ENCODE data around the gene FAS. TPM values are rescaled to one million over a fixed set of nuclear protein-coding genes. Genes with fewer than 3 reads are reported as not detected.
A peak's percentile ranks its signal among the peaks of the same experiment; 100 is the strongest.
"Not testable (repeated sequence)": the region's sequence is repeated elsewhere in the genome, so short reads cannot be mapped to it uniquely, and the experiment has no call there.

The FAS gene
- total RNA-seq, 2 donors from 2014 or later, result 48.3 to 73.0 TPM

- H3K4me3 Mint-ChIP-seq; DNase-seq (ENCODE audit: low spot score); H3K4me1 Mint-ChIP-seq (ENCODE audit: low read depth in 2 of 2); H3K27ac Mint-ChIP-seq; H3K9me3 Mint-ChIP-seq; ATAC-seq; H3K27me3 Mint-ChIP-seq: not testable (repeated sequence)
- peaks cover 32% of the 10 kb centered on the region for H3K36me3 Mint-ChIP-seq
These were observed 28.2 kb downstream of the FAS start for GRCh38 chr10:89018700-89019346.

DNA sequence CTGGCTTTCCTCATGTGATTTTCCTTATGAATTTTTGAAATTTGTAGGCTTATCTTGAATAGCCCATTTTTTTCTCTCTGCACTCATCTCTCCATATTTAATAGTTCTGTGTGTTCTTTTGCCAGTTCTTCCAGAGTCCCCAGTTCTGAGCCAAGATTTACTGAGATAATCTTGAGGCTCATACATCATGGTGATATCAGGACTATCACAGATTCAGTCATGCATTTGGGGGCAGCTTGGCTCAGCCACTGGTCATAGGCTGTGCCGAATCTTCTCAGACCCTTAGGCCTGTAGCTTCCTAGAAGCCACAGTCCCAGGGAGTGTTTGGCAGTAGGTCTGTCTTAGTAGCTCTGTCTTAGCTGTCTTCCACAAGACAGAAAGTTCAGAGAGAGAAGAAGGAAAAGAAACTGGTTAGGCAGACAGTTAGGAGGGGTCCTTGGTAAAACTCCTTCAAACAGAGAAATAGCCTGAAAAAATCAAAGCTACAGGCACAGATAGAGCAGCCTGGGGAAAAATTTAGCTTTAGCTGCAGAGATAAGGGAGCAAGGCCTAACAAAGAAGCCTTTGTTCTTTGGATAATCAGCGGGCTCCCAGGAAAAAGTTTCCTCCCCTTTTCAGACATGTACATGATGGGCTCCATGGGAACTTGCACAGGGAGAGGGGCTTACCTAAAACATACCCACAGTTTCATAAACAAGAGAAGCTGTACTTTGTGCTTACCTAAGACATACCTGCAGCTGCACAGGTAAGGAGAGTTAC, 29.1 kb downstream of the FAS start:
- Mint-ChIP-seq H3K4me1 (ENCODE audit: low read depth in 2 of 2) (peaks cover 0 to 3% of the 10 kb centered on the region in 2 donors), H3K36me3 (peaks cover 28% of the 10 kb centered on the region), H3K27me3 (no peaks in the 10 kb centered on the region), H3K9me3 (no peaks in the 10 kb centered on the region), H3K4me3 (no peak overlapping the region), H3K27ac (no peak overlapping the region)
- no peak for ATAC-seq
- DNase-seq (ENCODE audit: low spot score), result no peak

GRCh38 chr10:89021526-89021925, 30.9 kb downstream of the FAS start:
- not testable (repeated sequence) for H3K27me3 Mint-ChIP-seq; H3K4me3 Mint-ChIP-seq; H3K9me3 Mint-ChIP-seq; DNase-seq (ENCODE audit: low spot score); H3K27ac Mint-ChIP-seq; ATAC-seq; H3K4me1 Mint-ChIP-seq (ENCODE audit: low read depth in 2 of 2)
- peaks cover 22% of the 10 kb centered on the region for H3K36me3 Mint-ChIP-seq

- Mint-ChIP-seq H3K27me3 (no peaks in the 10 kb centered on the region), H3K4me3 (no peak overlapping the region), H3K9me3 (no peaks in the 10 kb centered on the region), H3K27ac (no peak overlapping the region), H3K4me1 (ENCODE audit: low read depth in 2 of 2) (peaks cover 0 to 3% of the 10 kb centered on the region in 2 donors), H3K36me3 (peaks cover 16% of the 10 kb centered on the region)
- no peak for ATAC-seq
- no peak for DNase-seq (ENCODE audit: low spot score)
These were observed 32.1 kb downstream of the FAS start for GRCh38 chr10:89022734-89023133.

DNA sequence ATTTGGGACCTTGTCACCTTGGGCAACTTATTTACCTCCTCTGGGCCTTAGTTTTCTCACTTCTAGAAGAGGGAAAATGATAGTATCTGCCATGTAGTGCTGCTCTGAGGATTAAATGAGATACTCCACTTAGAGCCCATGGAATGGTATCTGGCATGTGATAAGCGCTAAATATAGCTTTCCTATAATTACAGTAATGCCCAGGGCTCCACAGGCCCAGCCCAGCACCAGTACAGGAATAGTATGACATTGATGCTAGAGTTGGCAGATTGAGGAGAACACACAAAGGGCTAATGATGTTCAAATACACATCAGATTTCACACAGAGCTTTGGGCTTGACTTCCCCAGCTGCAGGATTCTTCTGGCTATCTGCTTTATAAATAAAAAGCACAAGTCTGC, 34.9 kb downstream of the FAS start:
- H3K4me3 Mint-ChIP-seq, result no peak overlapping the region
- ATAC-seq (no peak), DNase-seq (ENCODE audit: low spot score) (no peak)
- H3K9me3 Mint-ChIP-seq, result no peaks in the 10 kb centered on the region
- H3K36me3 Mint-ChIP-seq, result peaks cover 4% of the 10 kb centered on the region
- peaks cover 6 to 7% of the 10 kb centered on the region in 2 donors for H3K4me1 Mint-ChIP-seq (ENCODE audit: low read depth in 2 of 2)
- no peaks in the 10 kb centered on the region for H3K27me3 Mint-ChIP-seq
- H3K27ac Mint-ChIP-seq, result no peak overlapping the region

DNA sequence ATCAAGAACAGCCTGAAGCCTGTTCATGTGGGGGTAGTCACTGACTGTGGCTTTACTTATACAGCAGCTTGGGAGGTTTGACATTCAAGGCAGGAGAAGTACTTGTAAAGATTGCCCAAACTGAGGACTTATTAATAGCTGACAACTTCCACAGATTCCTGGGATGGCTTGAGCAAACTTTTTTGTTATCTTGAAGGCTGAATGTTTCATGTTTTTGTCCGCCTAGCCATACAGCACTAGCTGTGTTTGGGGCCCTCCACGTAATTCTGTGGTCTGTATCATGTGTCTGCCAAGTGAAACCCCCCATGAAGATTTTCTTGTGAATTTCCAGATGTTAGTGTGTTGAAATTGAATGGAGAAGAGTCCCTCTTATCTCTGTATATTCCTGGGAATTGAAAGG, 38.6 kb downstream of the FAS start:
- Mint-ChIP-seq H3K27ac (no peak overlapping the region), H3K27me3 (no peaks in the 10 kb centered on the region), H3K36me3 (peaks cover 4% of the 10 kb centered on the region), H3K4me1 (ENCODE audit: low read depth in 2 of 2) (peaks cover 23% of the 10 kb centered on the region in 2 donors), H3K9me3 (no peaks in the 10 kb centered on the region), H3K4me3 (no peak overlapping the region)
- DNase-seq (ENCODE audit: low spot score) (no peak), ATAC-seq (no peak)

- peak; percentile 76 for DNase-seq (ENCODE audit: low spot score)
- ATAC-seq, result peak in 1 of 2 donors; percentile 67
- Mint-ChIP-seq H3K4me1 (ENCODE audit: low read depth in 2 of 2) (peaks cover 23% of the 10 kb centered on the region in 2 donors), H3K9me3 (no peaks in the 10 kb centered on the region), H3K36me3 (peaks cover 3% of the 10 kb centered on the region), H3K27me3 (peaks cover 0 to 3% of the 10 kb centered on the region in 2 donors), H3K4me3 (no peak overlapping the region), H3K27ac (no peak overlapping the region)
These were observed 39.3 kb downstream of the FAS start for GRCh38 chr10:89029785-89030437.

GRCh38 chr10:89030791-89031190, 40.2 kb downstream of the FAS start:
- no peak for ATAC-seq

DNA sequence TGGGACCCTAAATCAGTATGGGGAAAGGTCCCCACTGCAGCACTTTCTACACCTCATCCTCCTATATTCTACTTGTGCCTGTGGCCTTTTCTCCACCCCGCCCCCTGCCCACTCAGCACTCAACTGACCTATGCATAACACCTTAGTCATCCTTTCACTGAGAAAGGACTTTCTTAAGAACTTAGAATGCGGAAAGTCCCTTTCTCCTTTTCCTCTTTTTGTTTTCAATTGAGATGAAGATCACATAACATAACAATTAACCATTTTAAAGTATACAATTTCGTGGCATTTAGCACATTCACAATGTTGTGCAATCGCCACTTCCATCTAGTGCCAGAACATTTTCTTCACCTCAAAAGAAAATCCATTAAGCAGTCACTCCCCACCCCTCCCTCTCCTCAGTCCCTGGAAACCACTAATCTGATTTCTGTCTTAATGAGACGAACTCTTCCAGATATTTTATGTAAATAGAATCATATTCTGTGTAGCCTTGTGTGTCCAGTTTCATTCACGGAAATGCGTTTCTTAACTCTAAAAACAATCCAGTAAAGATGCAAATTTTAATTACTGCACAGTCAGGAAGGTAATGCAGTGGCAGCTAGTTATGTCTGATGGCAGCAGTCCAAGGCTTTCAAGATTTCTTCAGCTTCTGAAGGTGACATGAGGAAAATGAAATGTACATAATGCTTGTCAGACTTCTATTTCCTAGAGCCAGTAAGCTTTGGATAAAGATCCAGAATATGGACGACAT, 41.7 kb downstream of the FAS start:
- ATAC-seq, result peak; percentile 90
- no peaks in the 10 kb centered on the region for H3K9me3 Mint-ChIP-seq
- peaks cover 23% of the 10 kb centered on the region in 2 donors for H3K4me1 Mint-ChIP-seq (ENCODE audit: low read depth in 2 of 2)
- no peak for DNase-seq (ENCODE audit: low spot score)
- H3K27ac Mint-ChIP-seq, result peak overlapping the region; percentile 19 to 80
- peak overlapping the region; percentile 57 for H3K4me3 Mint-ChIP-seq
- H3K27me3 Mint-ChIP-seq, result peaks cover 0 to 10% of the 10 kb centered on the region in 2 donors
- H3K36me3 Mint-ChIP-seq, result no peaks in the 10 kb centered on the region

More at GRCh38 chr10:89030791-89031190, 40.2 kb downstream of the FAS start:
- Mint-ChIP-seq H3K36me3 (no peaks in the 10 kb centered on the region), H3K4me3 (no peak overlapping the region), H3K27ac (peak overlapping the region in 1 of 2 donors; percentile 80), H3K4me1 (ENCODE audit: low read depth in 2 of 2) (peaks cover 23% of the 10 kb centered on the region in 2 donors), H3K9me3 (no peaks in the 10 kb centered on the region), H3K27me3 (peaks cover 0 to 10% of the 10 kb centered on the region in 2 donors)
- no peak for DNase-seq (ENCODE audit: low spot score)

- H3K9me3 Mint-ChIP-seq, result no peaks in the 10 kb centered on the region
- ATAC-seq (no peak), DNase-seq (ENCODE audit: low spot score) (no peak)
- no peak overlapping the region for H3K27ac Mint-ChIP-seq
- H3K4me1 Mint-ChIP-seq (ENCODE audit: low read depth in 2 of 2), result peaks cover 16 to 18% of the 10 kb centered on the region in 2 donors
- no peaks in the 10 kb centered on the region for H3K36me3 Mint-ChIP-seq
- H3K4me3 Mint-ChIP-seq, result no peak overlapping the region
- peaks cover 2 to 22% of the 10 kb centered on the region in 2 donors for H3K27me3 Mint-ChIP-seq
These were observed 44.9 kb downstream of the FAS start for GRCh38 chr10:89035461-89035860.

GRCh38 chr10:89037096-89037495, 46.5 kb downstream of the FAS start:
- Mint-ChIP-seq H3K36me3 (no peaks in the 10 kb centered on the region), H3K27ac (no peak overlapping the region), H3K4me1 (ENCODE audit: low read depth in 2 of 2) (peaks cover 6 to 10% of the 10 kb centered on the region in 2 donors), H3K9me3 (no peaks in the 10 kb centered on the region), H3K4me3 (no peak overlapping the region), H3K27me3 (peaks cover 2 to 22% of the 10 kb centered on the region in 2 donors)
- no peak for DNase-seq (ENCODE audit: low spot score)
- ATAC-seq, result no peak

DNA sequence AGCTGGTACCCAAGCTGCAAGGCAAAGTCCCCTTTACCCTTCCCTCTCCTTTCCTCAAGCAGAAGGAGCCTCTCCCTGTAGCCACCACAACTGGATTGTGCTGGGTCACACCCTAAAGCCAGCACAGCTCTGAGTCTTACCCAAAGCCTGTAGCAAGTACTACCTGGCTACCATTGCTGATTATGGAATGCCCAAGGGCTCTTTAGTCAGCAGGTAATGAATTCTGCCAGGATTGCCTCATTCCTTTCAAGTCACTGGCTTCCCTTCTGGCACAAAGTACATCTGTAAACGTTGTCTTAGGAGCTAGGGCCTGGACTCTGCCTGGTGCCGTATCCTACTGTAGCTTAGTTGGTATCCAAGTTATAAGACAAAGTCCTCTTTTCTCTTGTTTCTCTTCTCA, 52.0 kb downstream of the FAS start:
- Mint-ChIP-seq H3K27me3 (peaks cover under 1 to 12% of the 10 kb centered on the region in 2 donors), H3K27ac (no peak overlapping the region), H3K4me3 (no peak overlapping the region), H3K36me3 (no peaks in the 10 kb centered on the region), H3K4me1 (ENCODE audit: low read depth in 2 of 2) (peaks cover 0 to 2% of the 10 kb centered on the region in 2 donors), H3K9me3 (no peaks in the 10 kb centered on the region)
- DNase-seq (ENCODE audit: low spot score) (no peak), ATAC-seq (no peak)

DNA sequence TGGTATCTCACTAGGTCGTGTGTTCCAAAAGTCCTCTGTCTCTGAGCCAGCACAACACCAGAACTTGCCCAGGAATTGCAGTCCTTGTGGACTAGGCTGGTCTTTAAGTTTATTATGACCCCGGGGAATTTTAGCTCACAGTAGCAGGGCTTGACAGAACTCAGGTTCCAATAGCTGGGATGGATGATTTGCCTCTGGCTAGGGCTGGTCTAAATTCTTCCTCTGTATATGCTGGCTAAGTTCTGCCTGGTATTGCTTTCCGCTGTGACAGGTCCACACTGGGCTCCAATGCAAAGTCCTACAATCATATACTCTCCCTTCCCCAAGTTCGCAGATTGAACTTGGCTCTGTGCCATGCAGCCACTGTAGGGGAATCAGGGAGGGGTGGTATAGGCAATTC, 52.5 kb downstream of the FAS start:
- Mint-ChIP-seq H3K27ac (no peak overlapping the region), H3K36me3 (no peaks in the 10 kb centered on the region), H3K27me3 (peaks cover 0 to 12% of the 10 kb centered on the region in 2 donors), H3K4me1 (ENCODE audit: low read depth in 2 of 2) (peaks cover 0 to 2% of the 10 kb centered on the region in 2 donors), H3K4me3 (no peak overlapping the region), H3K9me3 (no peaks in the 10 kb centered on the region)
- DNase-seq (ENCODE audit: low spot score) (no peak), ATAC-seq (no peak)

Data from natural killer cell treated with Interleukin-12 subunit alpha and Interleukin-12 subunit beta and Interleukin-15 and Interleukin-18, amount 100 ng/mL, for 72 hours (primary cell).